ENCODE measurements around the gene TMEM201. TPM values are rescaled to one million over a fixed set of nuclear protein-coding genes. Genes with fewer than 3 reads are reported as not detected.

The TMEM201 gene
- total and polyA plus RNA-seq, 2 donors (not counting 3 experiments of a cell fraction or from before 2014, with no cell fraction given), result 8.3 to 24.8 TPM

- Histone ChIP-seq H3K27me3 (ENCODE audit: control insufficient read depth in 2 of 2, insufficient read depth in 2 of 2, low read length in 2 of 2) (no peaks in the 10 kb centered on the region), H3K36me3 (ENCODE audit: control insufficient read depth in 2 of 2, extremely low read depth in 1 of 2, insufficient read depth in 2 of 2, low read length in 2 of 2) (peaks cover 0 to 29% of the 10 kb centered on the region in 2 experiments), H2AFZ (ENCODE audit: low read depth, low read length) (no peak overlapping the region), H3K27ac (ENCODE audit: insufficient read depth, low read depth, low read length) (no peak overlapping the region), H3K79me2 (ENCODE audit: control insufficient read depth, insufficient read depth, low read length) (peaks cover 33% of the 10 kb centered on the region), H3K4me1 (ENCODE audit: control insufficient read depth, extremely low read depth, insufficient read depth, low read length) (peaks cover 12% of the 10 kb centered on the region), H3K4me3 (replicated peaks in 1 of 3; ENCODE audit: insufficient read depth in 1 of 3, low read depth in 1 of 3, low read length in 3 of 3) (no peak overlapping the region), H3K9me3 (replicated peaks; ENCODE audit: control insufficient read depth, insufficient read depth, low read length) (no peaks in the 10 kb centered on the region), H3K4me2 (ENCODE audit: insufficient read depth, low read length) (no peak overlapping the region), H4K20me1 (replicated peaks; ENCODE audit: control insufficient read depth, extremely low read depth, insufficient read depth, low read length) (no peaks in the 10 kb centered on the region), H3K9me1 (replicated peaks; ENCODE audit: control insufficient read depth, extremely low read depth, insufficient read depth, low read length) (no peaks in the 10 kb centered on the region), H3K9ac (replicated peaks; ENCODE audit: extremely low read depth, insufficient read depth, low read length) (no peak overlapping the region)
- DNase-seq (ENCODE audit: low read depth, low spot score) (no peak), FAIRE-seq (no peak)
- intact Hi-C loops (cut with micrococcal nuclease) (no loop called here), dilution Hi-C loops (cut with MboI; ENCODE audit: extremely low pct_ligation_motif_present, low sequenced_read_pairs) (no loop called here)
- CTCF ChIA-PET, result interaction anchor here (0.9 to 1.3 kb wide), 4 partner anchors 8 to 18 kb away, joined by 3 to 5 read pairs (median 3); partner anchors contain the start of gene TMEM201
- POLR2A ChIA-PET, result no interaction called here
- TF ChIP-seq MAX (IDR thresholded peaks at IDR 0.05; ENCODE audit: insufficient read depth, insufficient read length), result no peak
- no peak for TF ChIP-seq POLR2AphosphoS5 (IDR thresholded peaks at IDR 0.05; ENCODE audit: insufficient read depth, low read depth, low read length)
- TF ChIP-seq FOS (IDR thresholded peaks at IDR 0.05; ENCODE audit: borderline replicate concordance, insufficient read depth, low read length), result no peak
- TF ChIP-seq POLR2A (IDR thresholded peaks at IDR 0.05; ENCODE audit: low read depth, low read length), result no peak
- TF ChIP-seq MYC (IDR thresholded peaks at IDR 0.05; ENCODE audit: low read depth, low read length), result no peak
- TF ChIP-seq GATA2 (IDR thresholded peaks at IDR 0.05; ENCODE audit: insufficient read depth, insufficient read length, low read depth, low read length), result no peak
- TF ChIP-seq, protein P1, sequence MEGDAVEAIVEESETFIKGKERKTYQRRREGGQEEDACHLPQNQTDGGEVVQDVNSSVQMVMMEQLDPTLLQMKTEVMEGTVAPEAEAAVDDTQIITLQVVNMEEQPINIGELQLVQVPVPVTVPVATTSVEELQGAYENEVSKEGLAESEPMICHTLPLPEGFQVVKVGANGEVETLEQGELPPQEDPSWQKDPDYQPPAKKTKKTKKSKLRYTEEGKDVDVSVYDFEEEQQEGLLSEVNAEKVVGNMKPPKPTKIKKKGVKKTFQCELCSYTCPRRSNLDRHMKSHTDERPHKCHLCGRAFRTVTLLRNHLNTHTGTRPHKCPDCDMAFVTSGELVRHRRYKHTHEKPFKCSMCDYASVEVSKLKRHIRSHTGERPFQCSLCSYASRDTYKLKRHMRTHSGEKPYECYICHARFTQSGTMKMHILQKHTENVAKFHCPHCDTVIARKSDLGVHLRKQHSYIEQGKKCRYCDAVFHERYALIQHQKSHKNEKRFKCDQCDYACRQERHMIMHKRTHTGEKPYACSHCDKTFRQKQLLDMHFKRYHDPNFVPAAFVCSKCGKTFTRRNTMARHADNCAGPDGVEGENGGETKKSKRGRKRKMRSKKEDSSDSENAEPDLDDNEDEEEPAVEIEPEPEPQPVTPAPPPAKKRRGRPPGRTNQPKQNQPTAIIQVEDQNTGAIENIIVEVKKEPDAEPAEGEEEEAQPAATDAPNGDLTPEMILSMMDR (IDR thresholded peaks at IDR 0.05; ENCODE audit: extremely low read depth in 1 of 2, insufficient read depth in 1 of 2, low read depth in 1 of 2, low read length in 2 of 2), result no peak
- TF ChIP-seq JUN (IDR thresholded peaks at IDR 0.05; ENCODE audit: borderline replicate concordance, insufficient read depth, insufficient read length, low read depth), result no peak
- TF ChIP-seq EZH2 (IDR thresholded peaks at IDR 0.05; ENCODE audit: borderline replicate concordance, low read depth, low read length, severe bottlenecking), result no peak
- no TSS peak for BruUV-seq (replicated peaks)
Measured at GRCh38 chr1:9597361-9598315, 8.9 kb downstream of the TMEM201 start.
